Testis (tissue), 3 donors: Measurements from ENCODE around the gene ST8SIA1. TPM values are rescaled to one million over a fixed set of nuclear protein-coding genes. Genes with fewer than 3 reads are reported as not detected.

Experiments
- DNase-seq: peaks from one replicate; pipeline ENCODE4 v3.0.0-alpha.2; 2019
- H3K27ac ChIP-seq, 2 donors: fragments of 200-600 bp; sonication (generic); one replicate each; pipeline ENCODE4 v1.5.1; 2019
- H3K27me3 ChIP-seq: fragments of 200-600 bp; sonication (generic); one replicate; pipeline ENCODE4 v1.5.1; 2019
- H3K36me3 ChIP-seq: fragments of 200-600 bp; sonication (generic); one replicate; pipeline ENCODE4 v1.5.1; 2017; ENCODE audit warnings: low read depth; ENCODE audit errors: missing control alignments
- H3K4me1 ChIP-seq: fragments of 200-600 bp; sonication (generic); one replicate; pipeline ENCODE4 v1.5.1; 2019
- H3K4me3 ChIP-seq, 2 donors: fragments of 200-600 bp; sonication (generic); one replicate each; pipeline ENCODE4 v1.5.1; 2017 to 2019
- H3K9me3 ChIP-seq: fragments of 200-600 bp; sonication (generic); one replicate; pipeline ENCODE4 v1.5.1; 2017
- CTCF ChIP-seq, 3 experiments: fragments of 450-650 bp in 2 of 3; fragments of 200-600 bp in 1 of 3; sonication (generic) in 1 of 3; IDR thresholded peaks; one replicate each; pipeline ENCODE4 v1.5.1; 2016 to 2019; ENCODE audit warnings: antibody characterized with exemption in 3 of 3, mild to moderate bottlenecking in 2 of 3, moderate library complexity in 1 of 3
- POLR2A ChIP-seq: fragments of 450-650 bp; IDR thresholded peaks from one replicate; pipeline ENCODE4 v1.6.1; 2017; ENCODE audit warnings: antibody characterized with exemption, mild to moderate bottlenecking, moderate library complexity
- WGBS, 2 donors: methylation state at CpG; one replicate each; pipeline ENCODE4 v1.1.5; 2018; 5-methylcytosine and 5-hydroxymethylcytosine counted together
- intact Hi-C: fragments of 100-400 bp; cut with DNase I; formaldehyde crosslinking; loops from one replicate; pipeline ENCODE4 v1.15.1; 2023; ENCODE audit warnings: low total_unique reads
- polyA plus RNA-seq: library from polyadenylated mRNA; stranded (reverse); fragments of 350-450 nt; fragmentation: Illumina TruSeq; extraction: RNeasy Lipid Tissue Mini Kit (QIAGEN cat#74804); gene quantifications from one replicate; pipeline ENCODE4 v1.2.3, GENCODE V29; 2014; ENCODE audit warnings: low read depth, low replicate concordance; ENCODE audit not compliant: insufficient read depth
- total RNA-seq, 2 donors: library from RNA; depleted of rRNA; stranded (reverse); fragments of >200 nt; gene quantifications; one replicate each; pipeline ENCODE4 v1.2.3, GENCODE V29; 2016

ST8SIA1 gene
- total and polyA plus RNA-seq, 3 donors from 2014 or later = 6.5 to 13.6 (median 12.0) TPM

GRCh38 chr12:22321638-22322037, 12.9 kb downstream of the ST8SIA1 start:
- 59 to 72% methylated on average over 2 of the region's 2 CpGs for WGBS, 2 donors
- no peak overlapping the region for H3K27ac ChIP-seq
- intact Hi-C loops = no loop called here

GRCh38 chr12:22321018-22321605, 13.4 kb downstream of the ST8SIA1 start:
- Histone ChIP-seq H3K4me3 (no peak overlapping the region), H3K36me3 (no peaks in the 10 kb centered on the region), H3K27me3 (no peaks in the 10 kb centered on the region), H3K9me3 (no peaks in the 10 kb centered on the region), H3K27ac (no peak overlapping the region), H3K4me1 (no peaks in the 10 kb centered on the region)
- intact Hi-C loops = no loop called here
- TF ChIP-seq CTCF (IDR thresholded peaks at IDR 0.05) = no peak
- no peak for TF ChIP-seq POLR2A
- no peak for DNase-seq
- 79 to 81% methylated on average over 8 to 11 of the region's 11 CpGs for WGBS, 2 donors

More at GRCh38 chr12:22321638-22322037, 12.9 kb downstream of the ST8SIA1 start:
- Histone ChIP-seq H3K27me3 (no peaks in the 10 kb centered on the region), H3K4me1 (no peaks in the 10 kb centered on the region), H3K9me3 (no peaks in the 10 kb centered on the region), H3K4me3 (no peak overlapping the region), H3K36me3 (no peaks in the 10 kb centered on the region)
- TF ChIP-seq POLR2A = no peak
- no peak for TF ChIP-seq CTCF (IDR thresholded peaks at IDR 0.05)
- DNase-seq = no peak

GRCh38 chr12:22318108-22318737, 16.3 kb downstream of the ST8SIA1 start:
- DNase-seq = no peak
- no peaks in the 10 kb centered on the region for H3K36me3 ChIP-seq
- no peak overlapping the region for H3K4me3 ChIP-seq
- H3K9me3 ChIP-seq = no peaks in the 10 kb centered on the region
- H3K27me3 ChIP-seq = no peaks in the 10 kb centered on the region
- H3K27ac ChIP-seq = no peak overlapping the region
- intact Hi-C loops = no loop called here
- 88 to 90% methylated on average over 4 of the region's 4 CpGs for WGBS, 2 donors
- TF ChIP-seq POLR2A (no peak), CTCF (IDR thresholded peaks at IDR 0.05) (no peak)
- no peaks in the 10 kb centered on the region for H3K4me1 ChIP-seq

GRCh38 chr12:22313963-22314330, 20.6 kb downstream of the ST8SIA1 start:
- Histone ChIP-seq H3K4me1 (no peaks in the 10 kb centered on the region), H3K4me3 (no peak overlapping the region), H3K27me3 (no peaks in the 10 kb centered on the region), H3K27ac (no peak overlapping the region), H3K9me3 (no peaks in the 10 kb centered on the region), H3K36me3 (no peaks in the 10 kb centered on the region)
- TF ChIP-seq CTCF (IDR thresholded peaks at IDR 0.05) (no peak), POLR2A (no peak)
- 95 to 97% methylated on average over 2 of the region's 2 CpGs for WGBS, 2 donors
- DNase-seq = no peak
- intact Hi-C loops = no loop called here
